OCI-LY1 (cell line): Measurements from ENCODE around the gene GOLGA7B.

Source experiments
- CTCF ChIP-seq: fragments of 200-600 bp; sonication (generic), shearing (Covaris generic); IDR thresholded peaks from 2 replicates; pipeline ENCODE4 v1.5.1; 2017; ENCODE audit warnings: mild to moderate bottlenecking, antibody characterized with exemption, low read length, moderate library complexity, mixed read lengths
- EZH2 ChIP-seq: fragments of 200-600 bp; sonication (generic), shearing (Covaris generic); IDR thresholded peaks from 2 replicates; pipeline ENCODE4 v1.8.0; 2017; ENCODE audit warnings: borderline replicate concordance, mixed run types, mild to moderate bottlenecking, antibody characterized with exemption, low read length, moderate library complexity, mixed read lengths

- no peak for TF ChIP-seq CTCF
- no peak for TF ChIP-seq EZH2
Measured at GRCh38 chr10:97811958-97812357, 37.7 kb upstream of the GOLGA7B start.
